Cardiac muscle cell (in vitro differentiated cells and primary cell): Measurements from ENCODE around the gene ATP8A1. TPM values are rescaled to one million over a fixed set of nuclear protein-coding genes. Genes with fewer than 3 reads are reported as not detected.
"Not testable (repeated sequence)": the region's sequence is repeated elsewhere in the genome, so short reads cannot be mapped to it uniquely, and the experiment has no call there.

Experiments used
- DNase-seq, 2 donors: peaks; one replicate each; pipeline versions ENCODE4 v3.0.0 to v3.0.0-alpha.2; 2010 to 2017; ENCODE audit warnings: low read depth in 1 of 2, low spot score in 1 of 2
- H3K27ac ChIP-seq: fragments of 200-600 bp; sonication (generic); 2 replicates; pipeline ENCODE4 v1.5.1; 2016
- H3K27me3 ChIP-seq: fragments of 200-600 bp; sonication (generic); 2 replicates; pipeline ENCODE4 v1.6.0; 2016; ENCODE audit warnings: control low read depth
- H3K36me3 ChIP-seq: fragments of 200-600 bp; sonication (generic); 2 replicates; pipeline ENCODE4 v1.5.1; 2016; ENCODE audit warnings: control low read depth
- H3K4me1 ChIP-seq: fragments of 200-600 bp; sonication (generic); 2 replicates; pipeline ENCODE4 v1.8.1; 2017; ENCODE audit warnings: low read depth, mild to moderate bottlenecking, mixed run types
- H3K4me3 ChIP-seq: fragments of 200-600 bp; sonication (generic); 2 replicates; pipeline ENCODE4 v1.5.1; 2016; ENCODE audit warnings: mild to moderate bottlenecking
- H3K9me3 ChIP-seq: fragments of 200-600 bp; sonication (generic); 2 replicates; pipeline ENCODE4 v1.5.1; 2017; ENCODE audit warnings: low read depth, mild to moderate bottlenecking, control low read depth
- CTCF ChIP-seq: IDR thresholded peaks from 2 replicates; pipeline ENCODE4 v1.5.1; 2012; ENCODE audit warnings: low read depth, mild to moderate bottlenecking, low read length
- polyA plus RNA-seq: library from polyadenylated mRNA; unstranded; fragments of >200 nt; fragmentation: Nextera tagmentation; extraction: Ambion mirVana; gene quantifications from 2 replicates; pipeline ENCODE4 v1.2.1, GENCODE V29; 2016
- total RNA-seq: library from RNA; depleted of rRNA; stranded (reverse); fragments of >200 nt; gene quantifications from 2 replicates; pipeline ENCODE4 v1.2.3, GENCODE V29; 2016

ATP8A1 gene
- total and polyA plus RNA-seq, 2 experiments from 2014 or later, result 5.0 to 22.7 TPM

- Histone ChIP-seq H3K36me3 (no peaks in the 10 kb centered on the region), H3K4me1 (no peaks in the 10 kb centered on the region), H3K4me3 (no peak overlapping the region), H3K27ac (no peak overlapping the region), H3K27me3 (no peaks in the 10 kb centered on the region), H3K9me3 (no peaks in the 10 kb centered on the region)
- TF ChIP-seq CTCF, result no peak
- no peak for DNase-seq
Measured at GRCh38 chr4:42489095-42489494, 167.8 kb downstream of the ATP8A1 start.

GRCh38 chr4:42488554-42488953 is 168.4 kb downstream of the ATP8A1 start:
- H3K4me1 ChIP-seq, result no peaks in the 10 kb centered on the region
- no peaks in the 10 kb centered on the region for H3K27me3 ChIP-seq
- no peaks in the 10 kb centered on the region for H3K36me3 ChIP-seq
- H3K27ac ChIP-seq, result no peak overlapping the region
- DNase-seq, result no peak
- no peaks in the 10 kb centered on the region for H3K9me3 ChIP-seq
- no peak overlapping the region for H3K4me3 ChIP-seq
- no peak for TF ChIP-seq CTCF

- no peaks in the 10 kb centered on the region for H3K27me3 ChIP-seq
- H3K36me3 ChIP-seq, result no peaks in the 10 kb centered on the region
- no peak overlapping the region for H3K4me3 ChIP-seq
- TF ChIP-seq CTCF, result no peak
- DNase-seq, result no peak
- no peaks in the 10 kb centered on the region for H3K4me1 ChIP-seq
- no peak overlapping the region for H3K27ac ChIP-seq
- no peaks in the 10 kb centered on the region for H3K9me3 ChIP-seq
Measured at GRCh38 chr4:42488114-42488513, 168.8 kb downstream of the ATP8A1 start.

GRCh38 chr4:42487230-42487629 is 169.7 kb downstream of the ATP8A1 start:
- no peaks in the 10 kb centered on the region for H3K27me3 ChIP-seq
- H3K36me3 ChIP-seq, result no peaks in the 10 kb centered on the region
- H3K4me3 ChIP-seq, result no peak overlapping the region
- no peak overlapping the region for H3K27ac ChIP-seq
- peak in 1 of 2 donors; percentile 27 for DNase-seq
- H3K9me3 ChIP-seq, result no peaks in the 10 kb centered on the region
- no peaks in the 10 kb centered on the region for H3K4me1 ChIP-seq
- TF ChIP-seq CTCF, result no peak

GRCh38 chr4:42486156-42486555 is 170.7 kb downstream of the ATP8A1 start:
- not testable (repeated sequence) for H3K27me3 ChIP-seq, H3K4me3 ChIP-seq, H3K27ac ChIP-seq, H3K36me3 ChIP-seq, H3K9me3 ChIP-seq, DNase-seq, H3K4me1 ChIP-seq

- Histone ChIP-seq H3K27me3 (no peaks in the 10 kb centered on the region), H3K27ac (no peak overlapping the region), H3K4me3 (no peak overlapping the region), H3K4me1 (no peaks in the 10 kb centered on the region), H3K9me3 (no peaks in the 10 kb centered on the region), H3K36me3 (no peaks in the 10 kb centered on the region)
- DNase-seq, result no peak
- TF ChIP-seq CTCF, result no peak
Measured at GRCh38 chr4:42484630-42485029, 172.3 kb downstream of the ATP8A1 start.
